Endothelial cell of umbilical vein (primary cell): Measurements from ENCODE around the gene INSYN2B. TPM values are rescaled to one million over a fixed set of nuclear protein-coding genes. Genes with fewer than 3 reads are reported as not detected.

Experiments used
- BruUV-seq: library from RNA; stranded (reverse); fragments of 400-500 nt; replicated peaks from 2 replicates; lab custom pipeline; 2021; lab: Mats Ljungman, UMichigan
- CTCF ChIA-PET: fragments of 300-600, 350-600 bp; sonication (Branson Sonifier 250); formaldehyde crosslinking; loops from one replicate; lab custom pipeline; 2021; ENCODE audit warnings: antibody characterized with exemption, inconsistent platforms; lab: Charles Lee
- POLR2A ChIA-PET: fragments of 300-600, 350-600 bp; sonication (Branson Sonifier 250); formaldehyde crosslinking; loops from one replicate; lab custom pipeline; 2021; ENCODE audit warnings: antibody characterized with exemption, inconsistent platforms; lab: Charles Lee
- DNase-seq: peaks from one replicate; pipeline ENCODE4 v3.0.0-alpha.2; 2011; ENCODE audit warnings: low read depth, low spot score
- FAIRE-seq: peaks from 2 replicates; lab custom pipeline; 2011; peaks lifted over from hg19 to GRCh38; lab: Jason Lieb, UNC
- H2AFZ ChIP-seq: 2 replicates; pipeline ENCODE4 v1.6.0; 2012; ENCODE audit warnings: low read depth, low read length, control low read depth, inconsistent platforms
- H3K27ac ChIP-seq: 2 replicates; pipeline ENCODE4 v1.5.1; 2011; ENCODE audit warnings: low read depth, mild to moderate bottlenecking, control low read depth, low read length, moderate library complexity; ENCODE audit not compliant: insufficient read depth
- H3K27me3 ChIP-seq, 2 experiments: 2 replicates each; pipeline versions ENCODE4 v1.6.0 to v1.6.1; 2011; ENCODE audit warnings: low read length in 2 of 2, mixed read lengths in 1 of 2; ENCODE audit not compliant: control insufficient read depth in 2 of 2, insufficient read depth in 2 of 2
- H3K36me3 ChIP-seq, 2 experiments: 2 replicates in 1 of 2; 3 replicates in 1 of 2; pipeline ENCODE4 v1.5.1; 2011; ENCODE audit warnings: low read length in 2 of 2, mild to moderate bottlenecking in 1 of 2, moderate library complexity in 1 of 2; ENCODE audit not compliant: control insufficient read depth in 2 of 2, insufficient read depth in 2 of 2; ENCODE audit errors: extremely low read depth in 1 of 2
- H3K4me1 ChIP-seq: 3 replicates; pipeline ENCODE4 v1.5.1; 2011; ENCODE audit warnings: mild to moderate bottlenecking, low read length; ENCODE audit not compliant: control insufficient read depth, insufficient read depth; ENCODE audit errors: extremely low read depth
- H3K4me2 ChIP-seq: 2 replicates; pipeline ENCODE4 v1.6.1; 2011; ENCODE audit warnings: low read length, control low read depth, mixed read lengths; ENCODE audit not compliant: insufficient read depth
- H3K4me3 ChIP-seq, 3 experiments: fragments of 200-600 bp in 1 of 3; sonication (generic), shearing (Covaris generic) in 1 of 3; replicated peaks in 1 of 3; 2 replicates each; pipeline ENCODE4 v1.5.1; 2011 to 2016; ENCODE audit warnings: control low read depth in 3 of 3, low read length in 3 of 3, mild to moderate bottlenecking in 2 of 3, inconsistent platforms in 1 of 3, low read depth in 1 of 3, moderate library complexity in 1 of 3; ENCODE audit not compliant: insufficient read depth in 1 of 3
- H3K79me2 ChIP-seq: 2 replicates; pipeline ENCODE4 v1.6.0; 2012; ENCODE audit warnings: low read length, inconsistent platforms; ENCODE audit not compliant: control insufficient read depth, insufficient read depth
- H3K9ac ChIP-seq: replicated peaks from 2 replicates; pipeline ENCODE3; 2011; ENCODE audit warnings: low read length, control low read depth; ENCODE audit not compliant: insufficient read depth; ENCODE audit errors: extremely low read depth
- H3K9me1 ChIP-seq: replicated peaks from 3 replicates; pipeline ENCODE4 v1.6.0; 2011; ENCODE audit warnings: mild to moderate bottlenecking, low read length; ENCODE audit not compliant: control insufficient read depth, insufficient read depth; ENCODE audit errors: extremely low read depth
- H3K9me3 ChIP-seq: replicated peaks from 2 replicates; pipeline ENCODE4 v1.5.1; 2012; ENCODE audit warnings: low read length, inconsistent platforms; ENCODE audit not compliant: control insufficient read depth, insufficient read depth
- H4K20me1 ChIP-seq: replicated peaks from 2 replicates; pipeline ENCODE3; 2011; ENCODE audit warnings: mild to moderate bottlenecking, low read length; ENCODE audit not compliant: control insufficient read depth, insufficient read depth; ENCODE audit errors: extremely low read depth
- CTCF ChIP-seq, 2 donors: IDR thresholded peaks; 1 replicate in 1 of 2; 2 replicates in 1 of 2; pipeline ENCODE4 v1.5.1; 2011; ENCODE audit warnings: low read length in 2 of 2, mild to moderate bottlenecking in 2 of 2, moderate library complexity in 2 of 2, control low read depth in 1 of 2, inconsistent platforms in 1 of 2, low read depth in 1 of 2; ENCODE audit not compliant: insufficient read depth in 1 of 2; ENCODE audit errors: extremely low read depth in 1 of 2
- EZH2 ChIP-seq: IDR thresholded peaks from 2 replicates; pipeline ENCODE4 v1.6.1; 2012; ENCODE audit warnings: borderline replicate concordance, low read depth, mild to moderate bottlenecking, moderate library complexity, low read length, inconsistent platforms; ENCODE audit not compliant: severe bottlenecking
- FOS ChIP-seq: IDR thresholded peaks from 2 replicates; pipeline ENCODE4 v1.6.1; 2011; ENCODE audit warnings: mild to moderate bottlenecking, low read length, moderate library complexity, borderline replicate concordance; ENCODE audit not compliant: insufficient read depth
- GATA2 ChIP-seq: IDR thresholded peaks from 2 replicates; pipeline ENCODE4 v1.7.0; 2011; ENCODE audit warnings: low read depth, mild to moderate bottlenecking, moderate library complexity, mixed read lengths, low read length; ENCODE audit not compliant: insufficient read length, insufficient read depth
- JUN ChIP-seq: IDR thresholded peaks from 2 replicates; pipeline ENCODE4 v1.6.1; 2011; ENCODE audit warnings: borderline replicate concordance, low read depth; ENCODE audit not compliant: insufficient read length, insufficient read depth
- MAX ChIP-seq: IDR thresholded peaks from 2 replicates; pipeline ENCODE4 v1.6.1; 2011; ENCODE audit not compliant: insufficient read depth, insufficient read length
- MYC ChIP-seq: IDR thresholded peaks from one replicate; pipeline ENCODE4 v1.6.1; 2011; ENCODE audit warnings: mild to moderate bottlenecking, low read depth, low read length
- POLR2A ChIP-seq: IDR thresholded peaks from 2 replicates; pipeline ENCODE4 v1.6.1; 2012; ENCODE audit warnings: low read depth, mild to moderate bottlenecking, control low read depth, low read length
- POLR2AphosphoS5 ChIP-seq: IDR thresholded peaks from 2 replicates; pipeline ENCODE4 v1.6.1; 2012; ENCODE audit warnings: low read depth, mild to moderate bottlenecking, control low read depth, low read length, moderate library complexity; ENCODE audit not compliant: insufficient read depth
- dilution Hi-C: fragments of 300-500 bp; cut with MboI; formaldehyde crosslinking; loops from one replicate; pipeline ENCODE4 v1.15.0; 2019; ENCODE audit warnings: low sequenced_read_pairs; ENCODE audit not compliant: extremely low pct_ligation_motif_present
- intact Hi-C: fragments of 100-400 bp; cut with micrococcal nuclease; formaldehyde crosslinking; loops from one replicate; pipeline ENCODE4 v1.10.0; 2022
- polyA plus RNA-seq, 4 experiments: library from polyadenylated mRNA; depleted of rRNA in 3 of 4; stranded (reverse) in 3 of 4; unstranded in 1 of 4; fragments of >200 nt; gene quantifications; 2 replicates each; pipeline versions ENCODE4 v1.2.1 to v1.2.3, GENCODE V29; 2011 to 2012; ENCODE audit warnings: missing spikeins in 1 of 4
- total RNA-seq: library from RNA; stranded (reverse); gene quantifications from 2 replicates; pipeline ENCODE4 v1.2.3, GENCODE V29; 2021

The INSYN2B gene
- total and polyA plus RNA-seq, 2 donors (not counting 3 experiments of a cell fraction or from before 2014, with no cell fraction given): 8.2 to 17.1 TPM

- Histone ChIP-seq H3K4me1 (no peaks in the 10 kb centered on the region), H3K9me1 (no peaks in the 10 kb centered on the region), H3K4me3 (no peak overlapping the region), H3K9ac (no peak overlapping the region), H2AFZ (no peak overlapping the region), H3K36me3 (no peaks in the 10 kb centered on the region), H4K20me1 (no peaks in the 10 kb centered on the region), H3K4me2 (no peak overlapping the region), H3K79me2 (no peaks in the 10 kb centered on the region), H3K27ac (no peak overlapping the region), H3K9me3 (no peaks in the 10 kb centered on the region), H3K27me3 (no peaks in the 10 kb centered on the region)
- no peak for DNase-seq
- dilution Hi-C loops (no loop called here), intact Hi-C loops (loop anchor here (1.0 kb wide), 1 partner anchor 221 kb away; no protein-coding TSS in a partner anchor)
- CTCF ChIA-PET: interaction anchor here (1.0 to 3.0 kb wide), 6 partner anchors 11 to 220 kb away, joined by 3 to 24 read pairs (median 4); partner anchors contain the start of gene INSYN2B
- FAIRE-seq: no peak
- no TSS peak for BruUV-seq
- TF ChIP-seq CTCF (IDR thresholded peaks at IDR 0.05; ENCODE audit: extremely low read depth in 1 of 2, insufficient read depth in 1 of 2, low read depth in 1 of 2, low read length in 2 of 2): peak; percentile 9 to 13
- TF ChIP-seq MAX: no peak
- POLR2A ChIA-PET: no interaction called here
These were observed 129.9 kb downstream of the INSYN2B start for GRCh38 chr5:169850409-169850808.

GRCh38 chr5:169848792-169849191, 131.5 kb downstream of the INSYN2B start:
- no peaks in the 10 kb centered on the region for H3K36me3 ChIP-seq
- H3K4me2 ChIP-seq: no peak overlapping the region
- ChIA-PET CTCF (interaction anchor here (3.0 kb wide), 1 partner anchor 132 kb away, joined by 24 read pairs; the partner anchor contains the start of gene INSYN2B), POLR2A (no interaction called here)
- TF ChIP-seq MAX (no peak), POLR2AphosphoS5 (no peak), GATA2 (no peak), JUN (no peak), POLR2A (no peak), EZH2 (no peak), FOS (no peak), CTCF (IDR thresholded peaks at IDR 0.05; ENCODE audit: extremely low read depth in 1 of 2, insufficient read depth in 1 of 2, low read depth in 1 of 2, low read length in 2 of 2) (no peak), MYC (no peak)
- intact Hi-C loops: loop anchor here (10.0 kb wide), 1 partner anchor 366 kb away; no protein-coding TSS in a partner anchor
- dilution Hi-C loops: no loop called here
- no peak overlapping the region for H3K4me3 ChIP-seq
- no peaks in the 10 kb centered on the region for H3K9me1 ChIP-seq
- DNase-seq (no peak), FAIRE-seq (no peak)
- no peaks in the 10 kb centered on the region for H4K20me1 ChIP-seq
- no peaks in the 10 kb centered on the region for H3K4me1 ChIP-seq
- H3K79me2 ChIP-seq: no peaks in the 10 kb centered on the region
- H2AFZ ChIP-seq: no peak overlapping the region
- no peak overlapping the region for H3K9ac ChIP-seq
- no peaks in the 10 kb centered on the region for H3K9me3 ChIP-seq
- peaks cover 0 to 3% of the 10 kb centered on the region in 2 experiments for H3K27me3 ChIP-seq
- no TSS peak for BruUV-seq
- H3K27ac ChIP-seq: no peak overlapping the region
